Esophagus muscularis mucosa (tissue), 3 donors: ENCODE results near the gene CLCN3.

Source experiments
- POLR2A ChIP-seq: fragments of 450-650 bp; IDR thresholded peaks from one replicate; pipeline ENCODE4 v1.6.1; 2017; ENCODE audit warnings: antibody characterized with exemption, moderate library complexity, mild to moderate bottlenecking, low read depth
- POLR2AphosphoS5 ChIP-seq, 2 donors: sonication (generic); formaldehyde crosslinking; IDR thresholded peaks; one replicate each; pipeline ENCODE4 v1.6.1; 2017; ENCODE audit warnings: antibody characterized with exemption in 2 of 2
- TF ChIP-seq, protein P1 (sequence below), 3 experiments: fragments of 200-600 bp in 2 of 3; fragments of 450-650 bp in 1 of 3; sonication (generic) in 2 of 3; IDR thresholded peaks; one replicate each; pipeline ENCODE4 v1.5.1; 2017 to 2019; ENCODE audit warnings: antibody characterized with exemption in 3 of 3, mild to moderate bottlenecking in 2 of 3, moderate library complexity in 1 of 3

GRCh38 chr4:169727616-169728015 lies 107.2 kb downstream of the CLCN3 start:
- TF ChIP-seq, protein P1, sequence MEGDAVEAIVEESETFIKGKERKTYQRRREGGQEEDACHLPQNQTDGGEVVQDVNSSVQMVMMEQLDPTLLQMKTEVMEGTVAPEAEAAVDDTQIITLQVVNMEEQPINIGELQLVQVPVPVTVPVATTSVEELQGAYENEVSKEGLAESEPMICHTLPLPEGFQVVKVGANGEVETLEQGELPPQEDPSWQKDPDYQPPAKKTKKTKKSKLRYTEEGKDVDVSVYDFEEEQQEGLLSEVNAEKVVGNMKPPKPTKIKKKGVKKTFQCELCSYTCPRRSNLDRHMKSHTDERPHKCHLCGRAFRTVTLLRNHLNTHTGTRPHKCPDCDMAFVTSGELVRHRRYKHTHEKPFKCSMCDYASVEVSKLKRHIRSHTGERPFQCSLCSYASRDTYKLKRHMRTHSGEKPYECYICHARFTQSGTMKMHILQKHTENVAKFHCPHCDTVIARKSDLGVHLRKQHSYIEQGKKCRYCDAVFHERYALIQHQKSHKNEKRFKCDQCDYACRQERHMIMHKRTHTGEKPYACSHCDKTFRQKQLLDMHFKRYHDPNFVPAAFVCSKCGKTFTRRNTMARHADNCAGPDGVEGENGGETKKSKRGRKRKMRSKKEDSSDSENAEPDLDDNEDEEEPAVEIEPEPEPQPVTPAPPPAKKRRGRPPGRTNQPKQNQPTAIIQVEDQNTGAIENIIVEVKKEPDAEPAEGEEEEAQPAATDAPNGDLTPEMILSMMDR (IDR thresholded peaks at IDR 0.05), result no peak
- TF ChIP-seq POLR2AphosphoS5 (IDR thresholded peaks at IDR 0.05), result no peak
- TF ChIP-seq POLR2A, result no peak
